Embryonic facial prominence (tissue), 1 donor: ENCODE results near the gene HOXD3.

Source experiments
- DNase-seq: peaks from one replicate; pipeline ENCODE4 v3.0.0-alpha.2; 2016; ENCODE audit errors: extremely low spot score

Gene HOXD3

GRCh38 chr2:176177580-176178037 is 20.5 kb downstream of the HOXD3 start:
- DNase-seq, result no peak

- DNase-seq, result no peak
Measured at GRCh38 chr2:176178038-176178756, 21.1 kb downstream of the HOXD3 start.

GRCh38 chr2:176178757-176179295 is 21.7 kb downstream of the HOXD3 start:
- no peak for DNase-seq

- DNase-seq, result no peak
Measured at GRCh38 chr2:176181551-176181950, 24.4 kb downstream of the HOXD3 start.

- DNase-seq, result no peak
Measured at GRCh38 chr2:176182671-176183070, 25.6 kb downstream of the HOXD3 start.

DNA sequence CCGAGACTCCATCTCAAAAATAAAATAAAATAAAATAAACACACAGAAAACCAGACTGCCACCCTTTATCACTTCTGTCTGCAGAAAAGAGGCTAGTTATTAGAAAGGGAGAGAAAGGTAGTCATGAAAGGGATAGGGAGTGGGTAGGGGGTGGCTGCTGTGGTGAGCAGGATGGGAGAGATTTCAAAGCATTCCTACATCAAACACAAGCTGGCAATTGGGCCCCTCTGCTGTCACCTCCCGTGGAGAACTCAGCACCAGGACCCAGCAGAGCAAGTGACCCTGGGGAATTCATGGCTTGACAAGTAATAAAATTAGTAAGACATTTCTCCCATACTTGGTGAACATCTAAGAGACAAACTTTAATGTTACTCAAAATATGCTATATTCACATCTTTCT is 27.6 kb downstream of the HOXD3 start:
- DNase-seq, result no peak

DNA sequence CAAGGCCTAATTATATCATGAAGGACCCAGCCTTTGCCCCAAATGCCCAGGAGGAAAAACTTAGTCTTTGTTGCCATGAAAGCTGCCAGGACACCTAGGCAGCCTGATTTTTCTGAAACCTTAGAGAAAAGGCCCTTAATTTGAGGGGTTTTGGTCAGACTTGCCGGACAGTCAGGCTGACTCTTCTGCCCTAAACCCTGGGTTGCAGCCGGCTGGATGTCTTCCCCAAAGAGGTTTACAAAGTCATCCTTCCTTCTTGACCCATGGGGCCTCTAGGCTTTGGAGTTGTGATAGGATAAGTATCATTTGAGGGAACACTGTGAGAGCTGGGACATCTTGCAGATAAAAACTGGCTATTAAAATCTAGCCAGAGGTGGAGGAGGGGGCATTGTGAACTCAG is 28.9 kb downstream of the HOXD3 start:
- DNase-seq, result no peak

DNA sequence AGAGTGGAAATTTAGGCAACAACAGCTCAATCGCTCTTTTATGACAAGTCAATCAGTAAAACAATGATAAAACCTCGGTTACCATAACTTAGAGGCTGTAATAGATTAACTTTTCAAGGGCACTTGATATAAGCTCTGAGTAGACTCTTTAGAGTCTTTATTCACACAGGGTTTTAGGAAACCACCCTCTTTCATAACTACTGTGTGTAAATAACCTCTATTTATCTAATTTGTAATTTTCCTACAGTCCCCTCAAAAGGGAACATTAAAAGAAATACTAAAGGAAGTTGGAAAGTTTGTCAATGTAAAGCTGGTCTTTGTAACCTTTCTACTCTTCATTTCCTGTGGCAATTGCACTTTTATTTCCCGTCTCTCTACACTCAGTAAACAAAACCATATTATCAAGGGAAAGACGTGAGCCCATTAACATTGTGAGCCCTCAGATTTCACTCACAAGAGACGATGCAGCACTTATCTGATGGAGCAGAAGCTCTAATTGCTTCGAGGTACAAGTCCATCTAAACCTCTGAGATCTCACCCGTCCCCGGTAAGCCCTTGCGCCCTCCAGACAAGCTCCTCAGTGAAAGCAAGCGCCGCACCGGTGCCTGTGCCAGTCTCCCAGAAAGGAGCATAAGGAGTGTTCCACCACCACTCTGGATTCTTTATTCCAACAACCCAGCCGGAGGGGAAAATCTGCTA is 30.2 kb downstream of the HOXD3 start:
- no peak for DNase-seq

DNA sequence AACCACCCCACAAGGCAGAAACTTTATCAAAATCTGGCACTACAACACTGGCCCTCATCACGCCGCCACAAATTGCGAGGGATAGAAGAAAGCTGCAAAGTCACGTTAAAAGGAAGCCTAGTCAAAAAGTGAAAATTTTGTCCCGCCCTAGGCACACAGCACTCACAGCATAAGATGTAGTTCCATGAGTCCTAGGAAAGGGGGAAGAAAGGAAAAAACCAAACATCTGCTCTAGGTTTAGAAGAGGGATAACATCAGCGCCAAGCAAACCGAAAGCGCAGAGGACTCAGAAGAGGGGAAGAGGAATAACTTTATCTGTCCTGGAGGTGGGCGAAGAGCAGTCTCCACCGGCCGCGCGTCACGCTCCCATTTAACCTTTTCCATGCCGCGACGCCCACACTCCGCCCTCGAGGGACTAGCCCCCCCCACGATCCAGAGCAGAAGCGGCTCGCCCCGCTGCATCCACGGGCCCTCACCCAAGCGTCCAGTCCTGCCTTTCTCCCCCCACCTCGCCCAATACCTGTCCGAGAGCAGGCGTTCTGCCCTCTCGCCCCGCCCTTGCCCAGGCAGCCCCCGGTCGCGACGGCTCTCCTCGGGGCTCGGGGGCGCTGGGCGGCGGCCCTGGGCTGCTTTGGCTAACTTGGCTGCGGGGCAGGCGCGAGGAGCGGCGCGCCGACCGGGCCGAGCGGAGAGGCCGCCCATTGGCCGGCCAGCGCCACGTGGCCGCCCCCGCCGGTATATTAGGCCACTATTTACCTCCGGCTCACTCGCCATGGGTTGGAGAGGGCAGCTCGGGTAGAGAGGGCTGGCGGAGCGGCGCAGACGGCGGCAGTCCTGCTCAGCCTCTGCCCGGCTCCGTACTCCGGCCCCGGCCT is 31.0 kb downstream of the HOXD3 start, which contains the start of gene HOXD1:
Gene HOXD1, plus strand, starts transcription at position 770 of the 875 bp plus-strand sequence. CDS start 134 bp downstream, outside the sequence.
- DNase-seq, result no peak

GRCh38 chr2:176188774-176189680 is 31.9 kb downstream of the HOXD3 start:
- no peak for DNase-seq

DNA sequence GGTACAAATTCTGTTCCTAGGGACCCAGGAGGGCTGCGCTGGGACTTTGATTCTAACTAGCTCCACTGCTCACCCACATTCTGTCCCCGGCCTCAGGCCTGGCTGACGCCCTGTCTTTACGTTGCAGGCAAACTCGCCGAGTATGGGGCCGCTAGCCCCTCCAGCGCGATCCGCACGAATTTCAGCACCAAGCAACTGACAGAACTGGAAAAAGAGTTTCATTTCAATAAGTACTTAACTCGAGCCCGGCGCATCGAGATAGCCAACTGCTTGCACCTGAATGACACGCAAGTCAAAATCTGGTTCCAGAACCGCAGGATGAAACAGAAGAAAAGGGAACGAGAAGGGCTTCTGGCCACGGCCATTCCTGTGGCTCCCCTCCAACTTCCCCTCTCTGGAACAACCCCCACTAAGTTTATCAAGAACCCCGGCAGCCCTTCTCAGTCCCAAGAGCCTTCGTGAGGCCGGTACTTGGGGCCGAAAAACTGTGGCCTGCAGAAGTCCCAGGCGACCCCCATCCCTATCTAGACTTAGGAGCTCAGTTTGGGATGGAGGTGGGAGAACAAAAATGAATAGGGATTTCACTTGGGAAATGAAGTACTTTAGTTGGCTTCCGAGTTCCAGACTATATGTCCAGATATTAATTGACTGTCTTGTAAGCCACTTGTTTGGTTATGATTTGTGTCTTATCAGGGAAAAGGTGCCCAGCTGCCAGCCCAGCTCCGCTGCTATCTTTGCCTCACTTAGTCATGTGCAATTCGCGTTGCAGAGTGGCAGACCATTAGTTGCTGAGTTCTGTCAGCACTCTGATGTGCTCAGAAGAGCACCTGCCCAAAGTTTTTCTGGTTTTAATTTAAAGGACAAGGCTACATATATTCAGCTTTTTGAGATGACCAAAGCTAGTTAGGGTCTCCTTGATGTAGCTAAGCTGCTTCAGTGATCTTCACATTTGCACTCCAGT is 32.9 kb downstream of the HOXD3 start:
- DNase-seq, result no peak

DNA sequence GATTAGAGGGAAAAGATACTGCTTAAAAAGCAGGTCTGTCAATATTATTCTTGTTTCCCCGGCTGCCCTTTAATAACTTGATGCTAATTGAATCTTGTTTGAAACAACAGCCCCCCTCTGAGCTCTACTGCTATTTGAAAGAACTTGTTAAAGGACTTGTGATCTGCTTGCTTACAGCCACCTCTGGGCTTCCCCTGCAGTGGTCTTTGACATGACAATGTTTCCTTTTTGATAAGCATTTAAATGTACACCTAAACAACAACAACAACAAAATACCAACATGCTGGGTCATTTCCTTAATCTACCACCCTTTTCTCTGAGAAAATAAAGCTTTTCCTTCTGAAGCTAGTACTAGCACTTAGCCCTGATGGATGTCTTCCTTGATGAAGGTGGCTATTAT is 35.2 kb downstream of the HOXD3 start:
- no peak for DNase-seq

DNA sequence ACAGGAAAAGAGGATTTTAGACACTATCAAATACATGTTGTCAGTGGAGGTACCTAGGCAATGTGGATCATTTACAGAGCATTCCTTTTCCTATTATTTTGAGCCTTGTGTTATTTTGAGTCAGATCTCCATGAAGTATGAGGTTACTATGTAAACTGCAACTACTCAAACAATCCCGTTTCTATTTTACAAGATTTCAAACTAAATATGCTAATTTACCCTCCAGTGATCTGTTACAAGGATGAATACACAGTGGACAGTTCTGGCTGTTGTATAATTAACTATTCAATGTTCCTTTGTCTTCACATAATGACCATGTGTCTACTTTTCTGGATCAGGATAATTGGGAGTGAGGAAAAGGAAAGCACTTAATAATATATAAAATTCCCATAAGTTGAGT is 35.9 kb downstream of the HOXD3 start:
- DNase-seq, result no peak

DNA sequence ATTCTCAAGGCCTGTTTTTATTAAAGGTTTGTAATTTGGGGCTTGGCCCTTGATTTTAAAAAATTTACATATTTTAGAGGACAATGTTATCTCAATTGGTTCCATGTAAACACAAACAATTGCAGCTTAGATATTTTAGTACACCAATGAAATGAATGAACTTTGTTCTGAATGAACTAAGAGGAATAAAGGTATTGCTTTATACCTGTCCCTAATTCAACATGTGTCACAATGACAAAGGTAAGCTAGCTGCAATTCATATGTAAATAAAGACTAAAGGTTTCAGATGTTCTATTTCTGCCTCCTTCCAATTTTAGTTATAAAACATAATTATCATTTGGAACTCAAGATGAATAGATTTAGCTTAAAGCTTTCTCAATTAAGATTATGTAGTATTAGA is 42.8 kb downstream of the HOXD3 start:
- DNase-seq, result no peak

DNA sequence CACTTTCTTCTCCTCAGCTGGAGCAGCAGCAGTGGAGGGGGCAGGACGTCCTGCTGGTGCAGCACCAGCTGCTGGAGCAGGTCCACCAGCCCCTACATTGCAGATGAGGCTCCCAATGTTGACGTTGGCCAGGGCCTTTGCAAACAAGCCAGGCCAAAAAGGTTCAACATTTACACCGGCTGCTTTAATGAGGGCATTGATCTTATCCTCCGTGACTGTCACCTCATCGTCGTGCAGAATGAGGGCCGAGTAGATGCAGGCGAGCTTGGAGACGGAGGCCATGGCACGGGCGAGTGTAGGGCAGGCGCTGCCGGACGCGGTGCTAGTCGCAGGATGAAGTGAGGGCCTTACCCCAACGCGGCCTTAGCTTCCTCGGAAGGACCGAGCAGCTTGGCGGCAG is 43.9 kb downstream of the HOXD3 start:
- no peak for DNase-seq

- no peak for DNase-seq
Measured at GRCh38 chr2:176202491-176202890, 45.4 kb downstream of the HOXD3 start.

DNA sequence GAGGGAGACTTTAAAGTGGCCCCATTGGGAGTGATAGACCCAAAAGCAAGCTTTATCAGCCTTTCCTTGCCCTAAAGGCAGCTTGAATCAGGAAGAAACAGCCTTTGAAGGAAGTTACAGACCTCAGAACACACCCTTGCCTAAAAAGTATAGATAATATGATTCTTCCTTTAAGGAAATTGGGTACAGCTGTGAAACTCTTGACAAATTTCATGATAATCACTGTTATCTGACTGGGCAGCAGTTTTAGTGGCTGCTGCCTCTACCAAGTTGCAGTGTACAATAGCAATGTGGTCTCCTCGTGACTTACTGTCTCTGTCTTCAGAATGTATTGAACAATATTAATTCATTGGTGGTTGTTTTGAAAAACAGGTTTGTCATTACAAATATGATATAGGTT is 48.0 kb downstream of the HOXD3 start:
- DNase-seq, result no peak

- DNase-seq, result no peak
Measured at GRCh38 chr2:176206136-176206535, 49.0 kb downstream of the HOXD3 start.

DNA sequence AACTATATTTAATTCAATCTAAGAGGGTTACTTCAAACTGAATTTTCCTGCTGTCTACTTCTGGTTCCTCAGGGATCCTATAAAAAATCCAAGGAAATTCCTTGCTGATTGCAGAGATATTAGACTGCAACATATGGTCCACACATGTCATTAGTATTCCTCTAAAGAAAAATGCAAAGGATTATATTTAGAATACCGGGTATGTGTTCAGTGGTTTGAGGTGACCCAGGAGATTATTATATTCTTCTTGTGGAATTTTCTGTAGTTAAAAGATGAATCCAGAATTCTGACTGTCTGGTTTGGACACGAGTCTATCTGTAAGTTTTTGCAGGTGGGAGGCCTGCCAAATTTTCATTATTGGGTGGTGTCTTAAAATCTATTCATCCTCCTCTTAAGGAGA is 49.6 kb downstream of the HOXD3 start:
- no peak for DNase-seq

GRCh38 chr2:176211110-176211509 is 54.0 kb downstream of the HOXD3 start:
- no peak for DNase-seq
